ENCODE results near the gene EZH2.

DNA sequence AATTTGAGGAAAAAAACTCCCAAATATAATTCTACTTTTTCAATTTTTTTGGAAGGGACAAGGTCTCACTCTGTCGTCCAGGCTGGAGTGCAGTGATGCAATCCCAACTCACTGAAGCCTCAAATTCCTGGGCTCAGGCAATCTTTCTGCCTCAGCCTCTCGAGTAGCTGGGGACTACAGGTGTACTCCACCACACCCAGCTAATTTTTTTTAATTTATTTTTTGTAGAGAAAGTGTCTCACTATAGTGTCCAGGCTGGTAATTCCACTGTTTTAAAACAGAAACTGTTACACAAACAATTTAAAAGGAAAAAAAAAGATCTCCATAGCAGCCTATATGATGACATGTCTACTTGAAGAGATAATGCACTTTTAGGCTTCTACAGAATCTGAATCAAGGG, 25.6 kb downstream of the EZH2 start:
- TF ChIP-seq, protein P1, sequence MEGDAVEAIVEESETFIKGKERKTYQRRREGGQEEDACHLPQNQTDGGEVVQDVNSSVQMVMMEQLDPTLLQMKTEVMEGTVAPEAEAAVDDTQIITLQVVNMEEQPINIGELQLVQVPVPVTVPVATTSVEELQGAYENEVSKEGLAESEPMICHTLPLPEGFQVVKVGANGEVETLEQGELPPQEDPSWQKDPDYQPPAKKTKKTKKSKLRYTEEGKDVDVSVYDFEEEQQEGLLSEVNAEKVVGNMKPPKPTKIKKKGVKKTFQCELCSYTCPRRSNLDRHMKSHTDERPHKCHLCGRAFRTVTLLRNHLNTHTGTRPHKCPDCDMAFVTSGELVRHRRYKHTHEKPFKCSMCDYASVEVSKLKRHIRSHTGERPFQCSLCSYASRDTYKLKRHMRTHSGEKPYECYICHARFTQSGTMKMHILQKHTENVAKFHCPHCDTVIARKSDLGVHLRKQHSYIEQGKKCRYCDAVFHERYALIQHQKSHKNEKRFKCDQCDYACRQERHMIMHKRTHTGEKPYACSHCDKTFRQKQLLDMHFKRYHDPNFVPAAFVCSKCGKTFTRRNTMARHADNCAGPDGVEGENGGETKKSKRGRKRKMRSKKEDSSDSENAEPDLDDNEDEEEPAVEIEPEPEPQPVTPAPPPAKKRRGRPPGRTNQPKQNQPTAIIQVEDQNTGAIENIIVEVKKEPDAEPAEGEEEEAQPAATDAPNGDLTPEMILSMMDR (IDR thresholded peaks at IDR 0.05; ENCODE audit: extremely low read depth in 1 of 2, insufficient read depth in 1 of 2, low read depth in 1 of 2, low read length in 2 of 2), result no peak
- no peak for TF ChIP-seq POLR2A (IDR thresholded peaks at IDR 0.05; ENCODE audit: low read depth, low read length)
- TF ChIP-seq JUN (IDR thresholded peaks at IDR 0.05; ENCODE audit: borderline replicate concordance, insufficient read depth, insufficient read length, low read depth), result no peak
- no peak for TF ChIP-seq POLR2AphosphoS5 (IDR thresholded peaks at IDR 0.05; ENCODE audit: insufficient read depth, low read depth, low read length)
- TF ChIP-seq MAX (IDR thresholded peaks at IDR 0.05; ENCODE audit: insufficient read depth, insufficient read length), result no peak
- TF ChIP-seq MYC (IDR thresholded peaks at IDR 0.05; ENCODE audit: low read depth, low read length), result no peak
